GM12892 (cell line): ENCODE results near the gene AVPR2.

Experiments
- POLR2A ChIP-seq: IDR thresholded peaks from 2 replicates; pipeline ENCODE4 v1.6.1; 2011; ENCODE audit warnings: low read depth, low read length, control low read depth
- POLR2AphosphoS5 ChIP-seq: IDR thresholded peaks from 2 replicates; pipeline ENCODE4 v1.6.1; 2011; ENCODE audit warnings: low read depth, low read length, control low read depth
- TAF1 ChIP-seq: IDR thresholded peaks from 2 replicates; pipeline ENCODE4 v1.6.1; 2011; ENCODE audit warnings: low read depth, mild to moderate bottlenecking, control low read depth, low read length, borderline replicate concordance

GRCh38 chrX:153931748-153932147 is 27.3 kb downstream of the AVPR2 start:
- TF ChIP-seq POLR2A, result no peak
- no peak for TF ChIP-seq POLR2AphosphoS5
- no peak for TF ChIP-seq TAF1
